HG03280 (cell line): ENCODE measurements around the gene PTK6.
"Not testable (repeated sequence)": the region's sequence is repeated elsewhere in the genome, so short reads cannot be mapped to it uniquely, and the experiment has no call there.

ENCODE experiments used
- ATAC-seq: cut with Tn5 transposase; IDR thresholded peaks from one replicate; pipeline ENCODE4 v1.9.1; 2021; ENCODE audit warnings: mild to moderate bottlenecking, moderate library complexity; ENCODE audit not compliant: unreplicated experiment

The PTK6 gene

DNA sequence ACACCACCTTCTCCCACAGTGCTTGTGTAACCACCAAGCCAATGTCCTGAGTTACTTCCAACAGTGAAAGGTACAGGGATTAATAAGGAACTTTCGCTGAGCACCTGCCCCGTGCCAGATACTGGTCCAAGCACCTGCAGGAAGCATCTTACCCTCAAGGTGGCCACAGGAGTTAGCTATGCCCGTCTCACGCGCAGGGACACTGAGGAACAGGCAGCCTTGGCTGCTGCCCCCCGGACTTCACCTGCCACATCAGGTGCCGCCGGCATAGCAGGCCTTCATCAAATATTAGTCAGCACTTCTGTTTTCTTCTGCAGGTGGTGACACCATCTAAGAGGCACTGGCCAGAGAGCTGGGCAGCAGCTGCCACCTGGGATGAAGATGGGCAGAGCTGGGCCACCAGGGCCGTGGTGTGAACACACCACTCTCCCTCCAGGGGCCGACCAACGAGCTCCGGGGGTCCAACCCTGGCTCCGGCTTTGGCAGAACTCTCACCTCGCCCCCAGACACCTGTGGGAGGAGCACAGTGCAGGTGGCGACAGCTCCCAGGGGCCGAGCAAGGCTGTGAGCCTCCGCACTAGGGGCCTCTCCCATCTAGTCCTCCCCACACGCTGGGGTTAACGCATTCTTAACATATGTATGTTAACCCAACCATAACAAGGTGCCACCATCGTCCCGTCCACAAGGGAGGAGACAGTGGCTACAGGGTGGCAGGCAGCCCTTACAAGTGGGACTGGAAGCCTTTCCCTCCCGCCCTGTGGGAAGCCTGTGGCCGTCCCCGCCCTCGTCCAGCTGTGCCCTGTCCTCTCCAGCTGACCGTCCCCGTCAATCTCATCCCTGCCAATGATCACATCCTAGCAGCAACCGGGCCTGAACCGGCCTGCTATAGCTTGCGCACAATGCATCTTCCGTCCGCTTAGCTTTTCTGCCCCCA is 19.5 kb downstream of the PTK6 start:
- no peak for ATAC-seq

DNA sequence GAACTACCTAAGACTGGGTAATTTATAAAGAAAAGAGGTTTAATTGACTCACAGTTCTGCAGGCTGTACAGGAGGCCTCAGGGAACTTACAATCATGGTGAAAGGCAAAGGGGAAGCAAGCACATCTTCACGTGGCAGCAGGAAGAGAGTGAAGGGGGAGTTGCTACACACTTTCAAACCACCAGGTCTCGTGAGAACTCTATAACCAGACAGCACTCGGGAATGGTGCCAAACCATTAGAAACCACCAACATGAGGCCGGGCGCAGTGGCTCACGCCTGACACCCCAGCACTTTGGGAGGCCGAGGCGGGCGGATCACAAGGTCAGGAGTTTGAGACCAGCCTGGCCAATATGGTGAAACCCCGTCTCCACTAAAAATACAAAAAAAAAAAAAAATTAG is 22.7 kb downstream of the PTK6 start:
- ATAC-seq: not testable (repeated sequence)

DNA sequence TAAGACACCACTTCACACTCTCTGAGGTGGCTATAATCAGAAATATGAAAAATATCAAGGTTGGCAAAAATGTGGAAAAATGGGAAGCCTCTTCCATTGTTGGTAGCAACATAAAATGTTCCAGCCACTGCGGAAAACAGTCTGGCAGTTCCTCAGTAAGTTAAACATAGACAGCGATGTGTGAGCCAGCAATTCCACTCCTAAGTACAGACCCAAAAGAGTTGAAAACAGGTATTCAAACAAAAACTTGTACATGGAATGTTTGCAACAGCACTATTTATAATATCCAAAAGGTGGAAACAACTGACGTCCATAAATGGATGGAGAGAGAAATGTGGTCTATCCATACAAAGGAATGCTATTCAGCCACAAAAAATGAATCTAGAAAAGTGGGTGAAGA is 24.0 kb downstream of the PTK6 start:
- ATAC-seq: no peak

DNA sequence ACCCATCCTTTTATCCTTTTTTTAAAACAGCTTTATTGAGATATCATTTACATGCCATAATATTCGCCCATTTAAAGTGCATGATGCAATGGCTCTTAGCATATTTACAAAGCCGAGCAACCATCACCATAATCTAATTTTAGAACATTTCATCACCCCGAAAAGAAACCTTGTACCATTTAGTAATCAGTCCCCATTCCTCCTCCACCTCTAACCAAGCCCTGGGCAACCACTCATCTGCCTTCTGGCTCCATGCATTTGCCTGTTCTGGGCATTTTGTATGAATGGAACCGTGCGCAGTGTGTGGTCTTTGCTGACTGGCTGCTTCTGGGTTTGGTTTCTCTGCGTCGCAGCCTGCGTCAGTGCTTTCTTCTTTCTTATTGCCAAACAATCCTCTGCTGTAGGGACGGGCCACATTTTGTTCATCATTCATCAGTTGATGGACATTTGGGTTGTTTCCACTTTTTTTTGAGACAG is 28.1 kb downstream of the PTK6 start:
- no peak for ATAC-seq

DNA sequence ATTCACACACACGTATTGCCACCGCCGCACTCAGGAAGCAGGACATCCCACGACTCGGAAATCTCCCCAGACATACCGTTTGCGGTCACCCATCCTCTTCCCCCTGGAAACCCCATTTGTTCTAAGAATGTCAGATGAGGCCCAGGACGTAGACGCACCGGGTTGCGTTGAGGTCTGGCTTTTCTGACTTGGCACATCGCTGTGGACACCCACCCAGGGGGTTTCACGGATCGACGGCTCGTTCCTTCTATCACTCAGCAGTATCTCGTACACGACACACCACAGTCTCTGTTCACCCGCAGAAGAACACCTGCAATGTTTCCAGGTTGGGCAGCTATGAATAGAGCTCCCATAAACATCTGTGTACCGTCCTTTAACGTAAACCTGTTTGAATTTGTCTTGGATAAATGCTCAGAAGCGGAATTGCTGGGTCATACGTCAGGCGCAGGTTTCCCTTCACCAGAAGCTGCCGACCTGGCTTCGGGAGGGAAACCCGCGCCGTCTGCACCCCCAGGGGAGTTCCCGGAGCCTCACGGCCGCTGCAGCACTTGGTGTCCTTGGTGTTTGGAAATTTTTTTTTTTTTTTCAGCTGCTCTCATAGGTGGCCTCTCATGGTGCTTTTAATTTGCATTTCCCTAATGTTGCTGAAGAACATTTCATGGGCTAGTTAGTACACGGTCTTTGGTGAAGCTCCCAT is 29.0 kb downstream of the PTK6 start:
- no peak for ATAC-seq

DNA sequence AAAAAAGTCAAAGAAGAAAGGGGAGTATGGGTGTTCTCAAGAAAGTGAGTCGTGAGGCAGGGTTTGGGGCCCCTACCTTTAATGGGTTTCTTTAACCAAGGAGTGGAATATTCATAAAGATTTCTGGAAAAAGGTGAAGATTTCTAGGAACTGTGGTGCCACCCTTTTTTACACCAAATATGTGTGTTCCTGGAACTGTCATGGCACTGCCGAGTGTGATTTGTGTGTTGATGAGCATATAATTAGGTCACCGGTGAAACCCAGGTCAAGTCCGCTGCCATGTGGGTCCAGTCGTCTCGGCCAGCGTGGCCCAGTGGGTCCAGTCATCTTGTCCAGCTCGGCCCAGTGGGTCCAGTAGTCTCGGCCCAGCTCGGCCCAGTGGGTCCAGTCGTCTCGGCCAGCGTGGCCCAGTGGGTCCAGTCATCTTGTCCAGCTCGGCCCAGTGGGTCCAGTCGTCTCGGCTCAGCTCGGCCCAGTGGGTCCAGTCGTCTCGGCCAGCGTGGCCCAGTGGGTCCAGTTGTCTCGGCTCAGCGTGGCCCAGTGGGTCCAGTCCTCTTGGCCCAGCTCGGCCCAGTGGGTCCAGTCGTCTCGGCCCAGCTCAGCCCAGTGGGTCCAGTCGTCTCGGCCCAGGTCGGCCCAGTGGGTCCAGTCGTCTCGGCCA is 30.0 kb downstream of the PTK6 start:
- no peak for ATAC-seq

DNA sequence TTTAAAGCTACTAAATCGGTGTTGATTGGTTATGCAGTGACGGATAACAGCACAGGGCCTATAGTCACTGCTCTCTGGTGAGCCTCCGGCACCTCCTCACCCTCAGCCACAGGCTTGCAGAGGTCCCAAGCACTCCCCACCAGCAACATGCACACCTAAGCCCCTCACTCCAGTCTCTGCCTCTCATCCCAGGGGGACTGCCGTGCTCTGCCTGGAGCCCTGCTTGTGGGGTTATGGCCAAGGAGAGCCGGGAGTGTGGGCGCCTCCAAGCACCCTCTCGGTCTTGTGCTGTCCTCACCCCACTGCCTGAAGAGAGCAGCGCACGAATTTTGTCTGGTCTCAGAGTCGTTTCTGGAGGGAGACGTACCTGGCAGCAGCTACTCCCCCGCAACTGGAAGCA is 31.5 kb downstream of the PTK6 start:
- ATAC-seq: no peak

DNA sequence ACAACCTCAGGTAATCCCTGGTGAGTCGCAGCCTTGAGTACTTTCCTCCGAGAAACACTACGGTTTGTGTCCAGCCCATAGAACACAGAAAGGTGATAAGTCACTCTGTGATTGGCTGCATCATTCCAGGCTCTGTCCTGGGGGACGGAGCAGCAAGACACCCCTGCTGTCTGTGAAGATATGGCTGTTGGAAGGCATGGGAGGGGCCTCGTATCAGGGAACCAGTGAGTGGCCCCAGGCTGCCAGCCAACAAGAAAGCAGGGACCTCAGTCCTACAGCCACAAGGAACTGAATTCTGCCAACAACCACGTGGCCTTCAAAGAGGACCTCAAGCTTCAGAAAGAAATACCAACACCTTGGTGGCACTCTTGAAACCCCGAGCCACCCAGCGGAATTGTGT is 31.9 kb downstream of the PTK6 start:
- no peak for ATAC-seq

DNA sequence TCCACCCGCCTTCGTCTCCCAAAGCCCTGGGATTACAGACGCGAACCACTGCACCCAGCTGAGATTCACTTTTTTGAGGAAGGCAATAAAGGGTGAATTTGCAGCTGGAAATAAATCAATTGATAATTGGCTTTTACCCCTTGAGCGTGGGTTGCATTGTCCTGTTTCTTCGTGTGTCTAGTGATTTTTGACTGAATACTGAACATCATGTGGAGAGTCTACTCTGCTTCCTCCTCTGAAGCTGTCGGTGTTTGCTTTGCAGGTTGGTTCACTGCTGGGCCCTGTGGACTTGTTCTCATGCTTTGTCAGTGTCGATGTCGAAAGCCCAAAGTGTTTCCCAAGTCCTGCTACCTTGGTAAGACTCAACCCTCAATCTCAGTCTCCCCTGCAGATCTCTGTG is 32.5 kb downstream of the PTK6 start:
- ATAC-seq: no peak

DNA sequence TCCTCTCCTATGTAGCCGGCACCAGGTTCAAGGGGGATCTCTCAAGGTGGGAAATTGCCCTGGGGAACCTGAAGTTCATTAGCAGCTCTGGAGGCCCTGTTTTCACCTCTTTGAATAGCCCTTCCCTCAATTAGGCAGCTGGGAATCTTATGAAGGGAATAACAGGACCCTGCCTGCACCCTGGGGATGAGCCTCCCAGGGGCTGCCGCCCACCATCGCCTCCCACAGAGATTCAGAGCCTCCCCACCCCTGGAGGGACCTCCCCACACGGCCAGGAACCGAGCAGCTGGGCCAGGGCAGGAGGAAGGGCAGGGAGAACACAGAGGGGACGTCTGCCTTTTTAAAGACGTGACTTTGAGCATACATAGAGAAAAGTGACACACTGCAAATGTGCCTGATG is 33.7 kb downstream of the PTK6 start:
- ATAC-seq: no peak

DNA sequence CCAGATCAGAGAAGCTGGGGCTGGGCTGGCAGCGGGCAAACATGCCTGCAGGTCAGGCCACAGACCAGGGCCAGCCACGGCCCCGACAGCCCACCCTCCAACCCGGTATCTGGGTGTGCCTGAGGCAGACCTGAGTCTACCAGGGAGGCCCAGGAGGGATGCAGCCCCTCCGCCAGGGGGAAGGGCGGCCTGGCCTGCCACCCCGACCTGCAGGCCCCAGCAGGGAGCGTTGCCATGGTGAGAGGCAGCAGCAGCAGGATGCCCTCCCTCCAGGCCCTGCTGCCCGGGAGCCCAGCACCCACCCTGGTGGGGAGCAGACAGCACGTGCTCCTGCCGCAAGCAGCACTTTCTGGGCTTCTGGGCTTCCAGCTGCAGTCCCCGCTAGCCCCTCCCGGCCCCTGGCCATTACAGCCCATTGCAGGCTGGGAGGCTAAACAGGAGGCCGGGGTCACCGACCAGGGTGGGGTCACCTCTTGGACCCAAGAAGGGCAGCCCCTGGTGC is 34.5 kb downstream of the PTK6 start:
- no peak for ATAC-seq

DNA sequence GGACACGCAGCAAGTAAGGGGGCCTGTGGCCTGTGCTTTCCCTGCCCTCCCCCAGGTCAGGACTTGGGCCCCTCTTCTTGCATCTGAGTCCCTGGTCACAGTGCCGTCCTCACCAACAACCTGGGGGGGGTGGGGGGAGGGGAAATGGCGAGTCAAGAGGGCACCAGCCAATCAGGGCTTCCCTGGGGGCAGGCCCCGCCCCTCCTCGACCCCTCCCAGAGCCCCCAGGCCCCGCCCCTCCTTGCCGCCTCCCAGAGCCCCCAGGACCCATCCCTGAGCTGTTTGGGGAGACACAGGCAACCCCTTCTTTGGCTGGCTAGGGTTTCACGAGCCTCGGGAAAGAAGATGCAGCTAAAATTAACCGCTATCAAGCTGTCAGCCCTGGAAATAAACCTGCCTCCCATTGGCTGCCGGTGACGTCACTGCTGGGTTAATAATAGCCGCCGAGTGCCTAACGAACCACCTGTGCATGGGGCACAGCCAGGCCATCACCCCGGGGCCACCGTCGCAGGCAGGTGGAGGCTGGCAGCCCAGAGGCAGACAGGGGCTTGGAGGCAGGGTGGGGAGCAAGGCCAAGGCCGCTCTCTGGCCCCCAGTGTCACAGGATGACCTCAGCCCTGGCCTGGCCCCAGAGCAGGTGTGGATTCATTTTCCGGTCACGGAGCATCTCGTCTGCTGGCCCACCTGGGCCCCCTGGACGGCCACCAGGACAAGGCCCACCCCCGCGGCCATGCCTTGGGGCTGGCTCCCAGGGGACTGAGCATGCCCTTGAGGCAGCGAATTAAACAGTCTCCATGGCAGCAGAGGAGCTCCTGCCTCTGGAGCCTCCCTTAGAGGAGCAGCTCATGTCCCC is 35.1 kb downstream of the PTK6 start:
- ATAC-seq: no peak

DNA sequence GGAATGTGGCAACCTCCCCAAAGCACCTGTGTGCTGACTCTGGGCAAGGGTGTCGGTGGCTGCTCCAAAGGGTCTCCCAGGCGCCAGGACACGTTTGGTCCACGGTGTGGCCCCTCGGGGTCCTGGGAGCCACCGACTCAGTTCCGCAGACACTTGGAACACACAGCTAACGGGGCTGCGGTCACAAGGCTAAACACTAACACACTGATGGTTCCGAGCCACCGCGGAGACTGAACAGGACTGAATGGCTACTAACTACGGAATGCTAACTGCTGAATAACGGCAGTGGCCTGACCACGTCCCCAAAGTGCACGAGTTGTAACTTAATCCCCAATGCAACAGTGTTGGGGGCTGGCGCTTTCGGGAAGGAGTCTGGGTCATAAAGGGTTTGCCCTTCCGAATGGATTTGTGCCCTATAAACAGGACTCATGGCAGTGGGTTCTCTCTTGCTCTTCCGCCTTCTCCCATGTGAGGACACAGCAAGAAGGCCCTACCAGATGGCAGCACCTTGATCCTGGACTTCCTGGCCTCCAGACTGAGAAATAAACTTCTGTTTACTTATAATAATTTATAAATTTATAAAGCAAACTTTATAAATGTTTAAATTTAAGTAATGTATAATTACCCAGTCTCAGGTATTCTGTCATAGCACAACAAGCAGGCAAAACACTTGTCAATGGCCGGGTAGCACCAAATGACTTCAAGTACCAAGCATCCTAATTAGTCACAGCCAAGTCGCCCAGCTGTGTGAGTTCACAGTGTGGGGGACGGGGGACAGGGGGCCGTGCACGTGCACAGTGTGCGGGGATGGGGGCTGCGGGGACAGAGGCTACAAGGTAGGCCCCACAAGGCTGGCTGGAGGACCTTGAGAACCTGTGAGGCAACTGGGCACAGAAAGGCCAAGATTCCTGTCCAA is 36.0 kb downstream of the PTK6 start:
- no peak for ATAC-seq

DNA sequence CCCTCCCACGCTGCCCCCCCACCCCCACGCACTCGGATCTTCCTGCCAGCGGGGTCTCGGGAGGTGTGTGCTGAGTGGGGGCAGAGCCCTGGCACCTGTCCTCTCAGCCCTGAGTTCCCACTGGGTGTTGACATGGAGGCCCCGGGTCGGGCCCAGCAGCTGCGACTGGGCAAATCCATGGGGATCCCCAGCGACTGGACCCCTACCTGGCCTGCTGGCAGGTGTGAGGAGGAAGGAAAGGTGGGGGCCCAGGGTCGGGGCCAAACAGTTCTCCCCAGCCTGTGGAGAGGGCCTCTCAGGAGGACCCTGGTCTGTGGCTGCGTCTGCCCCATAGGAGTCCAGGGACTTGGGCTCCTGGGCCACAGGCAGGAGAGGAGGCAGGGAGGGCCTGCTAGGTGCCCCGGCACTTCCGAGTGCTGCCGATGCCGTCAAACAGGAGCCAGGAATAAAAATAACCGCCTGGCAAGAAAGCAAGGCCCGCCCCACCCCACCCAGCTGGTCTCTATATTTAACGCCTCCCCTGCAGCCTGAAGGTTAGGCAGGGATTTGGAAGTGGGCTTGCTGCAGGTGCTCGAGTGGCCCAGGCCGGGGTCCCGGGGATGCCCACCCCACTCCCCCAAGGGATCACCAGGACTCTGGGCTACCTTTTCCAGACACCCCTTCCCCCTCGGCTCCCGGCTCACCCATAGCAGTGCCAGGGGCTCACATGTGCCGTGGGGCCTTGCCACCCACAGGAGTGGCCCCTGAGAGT is 36.9 kb downstream of the PTK6 start:
- ATAC-seq: no peak

DNA sequence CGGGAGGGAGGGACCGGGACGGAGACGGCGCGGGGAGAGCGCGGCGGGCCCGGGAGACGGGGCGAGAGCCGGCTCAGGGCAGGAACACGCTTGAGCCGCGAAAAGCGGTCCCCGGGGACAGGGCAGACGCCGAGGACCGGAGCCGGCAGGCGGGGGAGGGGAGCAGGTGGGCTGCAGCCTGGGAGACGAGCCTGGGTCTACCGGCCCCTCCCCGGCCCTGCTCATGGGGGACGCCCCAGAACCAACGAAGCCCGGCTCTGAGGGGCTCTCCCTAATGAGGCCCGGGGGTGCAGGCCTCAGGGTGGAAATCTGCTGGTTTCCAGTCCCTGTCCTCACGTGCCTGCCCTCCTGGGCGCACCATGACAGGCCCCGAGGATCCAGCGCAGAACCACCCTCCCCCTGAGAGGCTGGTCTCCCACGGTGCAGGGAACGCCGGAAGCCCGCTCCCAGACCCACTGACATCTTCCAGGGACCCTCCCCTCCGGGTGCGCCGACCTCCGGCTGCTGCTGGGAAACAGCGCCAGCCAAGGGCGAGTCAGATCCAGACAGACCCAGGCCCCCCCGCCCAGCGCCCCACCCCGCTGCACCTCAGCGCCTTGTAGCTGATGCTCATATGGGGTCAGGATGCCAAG is 37.7 kb downstream of the PTK6 start:
- no peak for ATAC-seq

DNA sequence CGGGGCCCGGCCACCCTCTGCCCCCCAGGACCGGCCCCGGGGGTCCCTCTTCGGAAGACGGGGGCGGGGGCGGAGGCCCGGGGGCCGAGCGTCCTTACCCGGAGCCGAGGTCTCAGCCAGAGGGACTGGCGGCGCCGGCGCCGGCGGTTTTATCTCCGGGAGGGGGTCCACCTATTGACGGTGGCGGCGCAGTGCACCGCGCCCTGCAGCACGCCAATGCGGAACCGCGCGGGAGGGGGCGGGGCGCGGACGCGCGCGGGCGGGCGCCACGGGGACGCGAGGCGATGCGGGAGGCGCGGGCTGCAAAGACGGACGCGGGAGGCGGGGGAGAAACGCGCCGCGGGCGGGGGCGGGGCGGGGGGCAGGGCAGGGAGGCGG is 38.2 kb downstream of the PTK6 start, which contains the start of gene EEF1A2:
EEF1A2 (minus strand) TSS at position 124 of the 378 bp plus-strand sequence. CDS start 1,320 bp downstream, outside the sequence.
- ATAC-seq: no peak

DNA sequence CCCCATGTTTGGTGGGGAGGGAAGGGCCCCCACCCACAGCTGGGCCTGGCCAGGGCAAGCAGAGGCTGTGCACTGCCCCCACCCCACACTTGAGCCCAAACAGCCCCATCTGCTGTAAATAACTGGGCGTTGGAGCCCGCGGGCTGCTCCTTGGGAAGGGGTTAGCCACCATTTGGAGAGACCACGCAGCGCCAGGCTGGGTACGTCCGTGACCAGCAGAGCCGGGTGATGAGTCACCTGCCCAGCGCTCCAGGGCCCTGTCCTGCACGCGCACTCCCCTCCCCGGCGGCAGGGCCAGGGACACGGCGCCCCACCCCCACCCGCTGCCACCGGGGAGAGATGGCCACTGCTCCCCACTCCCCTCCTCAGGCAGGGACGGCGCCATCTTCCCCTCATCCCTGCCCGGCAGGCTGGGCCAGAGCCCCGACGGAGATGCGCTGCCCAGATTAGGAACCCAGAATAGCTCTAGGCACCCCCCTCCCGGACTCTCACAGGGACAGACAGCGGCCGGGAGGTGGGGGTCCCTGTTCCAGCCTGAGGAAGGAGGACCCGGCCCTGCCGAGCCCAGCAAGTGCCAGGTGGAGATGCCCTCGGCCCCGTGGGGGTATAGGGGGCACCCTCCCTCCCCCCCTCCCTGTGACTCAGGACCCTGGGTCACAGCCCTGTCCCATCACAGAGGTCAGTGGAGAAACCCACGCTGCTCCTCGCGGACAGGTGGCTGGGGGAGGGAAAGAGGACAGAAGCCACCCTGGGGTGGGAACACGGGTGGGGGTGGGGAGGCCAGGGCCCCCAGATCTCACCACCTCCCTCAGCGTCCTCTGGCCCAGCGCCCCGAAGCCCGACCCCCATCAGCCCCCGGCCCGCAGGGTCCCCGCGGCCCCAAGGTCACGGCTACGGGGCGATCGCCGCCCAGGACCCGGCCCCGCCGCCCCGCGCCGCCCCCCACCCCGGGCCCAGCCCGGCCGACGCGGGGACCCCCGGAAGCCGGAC is 38.9 kb downstream of the PTK6 start:
- no peak for ATAC-seq
